ENCODE data around the gene ACTN1.
"Not testable (repeated sequence)": the region's sequence is repeated elsewhere in the genome, so short reads cannot be mapped to it uniquely, and the experiment has no call there.

Gene ACTN1

GRCh38 chr14:68862954-68863594 lies 116.0 kb downstream of the ACTN1 start:
- DNase-seq (ENCODE audit: low spot score) = peak; percentile 90

- no peak for DNase-seq (ENCODE audit: low spot score)
Measured at GRCh38 chr14:68860771-68861170, 118.3 kb downstream of the ACTN1 start.

- no peak for DNase-seq (ENCODE audit: low spot score)
Measured at GRCh38 chr14:68857516-68858070, 121.5 kb downstream of the ACTN1 start.

GRCh38 chr14:68856572-68856971 lies 122.5 kb downstream of the ACTN1 start:
- DNase-seq (ENCODE audit: low spot score) = no peak

- no peak for DNase-seq (ENCODE audit: low spot score)
Measured at GRCh38 chr14:68854421-68854820, 124.7 kb downstream of the ACTN1 start.

GRCh38 chr14:68853749-68854148 lies 125.4 kb downstream of the ACTN1 start:
- DNase-seq (ENCODE audit: low spot score) = no peak

GRCh38 chr14:68852493-68852892 lies 126.6 kb downstream of the ACTN1 start:
- not testable (repeated sequence) for DNase-seq (ENCODE audit: low spot score)

GRCh38 chr14:68851078-68851477 lies 128.0 kb downstream of the ACTN1 start:
- DNase-seq (ENCODE audit: low spot score) = no peak

GRCh38 chr14:68849416-68849815 lies 129.7 kb downstream of the ACTN1 start:
- DNase-seq (ENCODE audit: low spot score) = no peak

GRCh38 chr14:68848253-68848652 lies 130.8 kb downstream of the ACTN1 start:
- no peak for DNase-seq (ENCODE audit: low spot score)

GRCh38 chr14:68847640-68848039 lies 131.5 kb downstream of the ACTN1 start:
- not testable (repeated sequence) for DNase-seq (ENCODE audit: low spot score)

GRCh38 chr14:68846466-68846865 lies 132.6 kb downstream of the ACTN1 start:
- DNase-seq (ENCODE audit: low spot score) = no peak

- DNase-seq (ENCODE audit: low spot score) = no peak
Measured at GRCh38 chr14:68844210-68844545, 134.9 kb downstream of the ACTN1 start.

- DNase-seq (ENCODE audit: low spot score) = peak; percentile 87
Measured at GRCh38 chr14:68843471-68844209, 135.5 kb downstream of the ACTN1 start.

- no peak for DNase-seq (ENCODE audit: low spot score)
Measured at GRCh38 chr14:68842298-68842697, 136.8 kb downstream of the ACTN1 start.

- DNase-seq (ENCODE audit: low spot score) = peak; percentile 36
Measured at GRCh38 chr14:68841016-68841809, 137.9 kb downstream of the ACTN1 start.

GRCh38 chr14:68840454-68840853 lies 138.6 kb downstream of the ACTN1 start:
- no peak for DNase-seq (ENCODE audit: low spot score)

- DNase-seq (ENCODE audit: low spot score) = no peak
Measured at GRCh38 chr14:68836082-68836481, 143.0 kb downstream of the ACTN1 start.

GRCh38 chr14:68834816-68835215 lies 144.3 kb downstream of the ACTN1 start:
- DNase-seq (ENCODE audit: low spot score) = no peak

- DNase-seq (ENCODE audit: low spot score) = no peak
Measured at GRCh38 chr14:68828698-68829097, 150.4 kb downstream of the ACTN1 start.

- DNase-seq (ENCODE audit: low spot score) = no peak
Measured at GRCh38 chr14:68825729-68826128, 153.4 kb downstream of the ACTN1 start.

GRCh38 chr14:68824517-68825347 lies 154.4 kb downstream of the ACTN1 start:
- peak; percentile 93 for DNase-seq (ENCODE audit: low spot score)

All from GM03348 (cell line).